Transverse colon (tissue), 4 donors: Measurements from ENCODE around the gene CPLX1. TPM values are rescaled to one million over a fixed set of nuclear protein-coding genes. Genes with fewer than 3 reads are reported as not detected.

Experiments
- DNase-seq: peaks from one replicate; pipeline ENCODE4 v3.0.0-alpha.2; 2019
- H3K27ac ChIP-seq, 4 donors: fragments of 200-600 bp; sonication (generic); 2 replicates each; pipeline ENCODE4 v1.5.1; 2016 to 2018; ENCODE audit warnings: inconsistent platforms in 4 of 4
- H3K27me3 ChIP-seq: fragments of 200-600 bp; sonication (generic); 2 replicates; pipeline ENCODE4 v1.5.1; 2017; ENCODE audit warnings: inconsistent platforms
- H3K36me3 ChIP-seq, 4 donors: fragments of 200-600 bp; sonication (generic); 2 replicates each; pipeline ENCODE4 v1.5.1; 2017 to 2019; ENCODE audit warnings: inconsistent platforms in 4 of 4
- H3K4me1 ChIP-seq, 4 donors: fragments of 200-600 bp; sonication (generic); 2 replicates each; pipeline ENCODE4 v1.5.1; 2017 to 2020; ENCODE audit warnings: inconsistent platforms in 4 of 4
- H3K4me3 ChIP-seq, 4 donors: fragments of 200-600 bp; sonication (generic); 1 replicate in 1 of 4; 2 replicates in 3 of 4; pipeline versions ENCODE4 v1.5.1 to v1.6.1; 2017 to 2019; ENCODE audit warnings: inconsistent platforms in 4 of 4
- H3K9me3 ChIP-seq, 2 donors: fragments of 200-600 bp; sonication (generic); 2 replicates each; pipeline ENCODE4 v1.5.1; 2017 to 2019; ENCODE audit warnings: inconsistent platforms in 2 of 2
- EP300 ChIP-seq: sonication (generic); formaldehyde crosslinking; IDR thresholded peaks from one replicate; pipeline ENCODE4 v1.6.1; 2017; ENCODE audit warnings: antibody characterized with exemption, low read depth
- POLR2A ChIP-seq: fragments of 450-650 bp; IDR thresholded peaks from one replicate; pipeline ENCODE4 v1.6.1; 2016; ENCODE audit warnings: antibody characterized with exemption, mild to moderate bottlenecking, moderate library complexity
- POLR2AphosphoS5 ChIP-seq, 3 donors: sonication (generic); formaldehyde crosslinking; IDR thresholded peaks; one replicate each; pipeline ENCODE4 v1.6.1; 2016; ENCODE audit warnings: antibody characterized with exemption in 3 of 3
- WGBS, 2 donors: methylation state at CpG; one replicate each; pipeline ENCODE4 v1.1.5; 2018; ENCODE audit warnings: low coverage in 1 of 2; 5-methylcytosine and 5-hydroxymethylcytosine counted together
- in situ Hi-C, 4 donors: fragments of 200-750 bp; cut with MboI; loops; one replicate each; pipeline versions ENCODE4 v1.15.0 to v1.15.1; 2017; ENCODE audit warnings: low sequenced_read_pairs in 3 of 4, low pct_ligation_motif_present in 1 of 4, low pct_unique_long_range_greater_than_20kb in 1 of 4
- intact Hi-C: fragments of 100-400 bp; cut with DNase I; formaldehyde crosslinking; loops from one replicate; pipeline ENCODE4 v1.15.1; 2023; ENCODE audit warnings: low total_unique reads
- total RNA-seq, 4 donors: library from RNA; depleted of rRNA; stranded (reverse); fragments of >200 nt; gene quantifications; one replicate each; pipeline ENCODE4 v1.1.0, GENCODE V29; 2016
- TF ChIP-seq, protein P1 (sequence below), 5 experiments: fragments of 200-600 bp in 3 of 5; fragments of 450-650 bp in 2 of 5; sonication (generic) in 3 of 5; IDR thresholded peaks; 1 replicate in 2 of 5; 2 replicates in 3 of 5; pipeline ENCODE4 v1.5.1; 2016 to 2017; ENCODE audit warnings: antibody characterized with exemption in 5 of 5, inconsistent platforms in 3 of 5, mild to moderate bottlenecking in 2 of 5, moderate library complexity in 1 of 5

Gene CPLX1
- total RNA-seq, 4 donors from 2014 or later, result 0.32 to 3.7 (median 0.41) TPM; not detected in 1

DNA sequence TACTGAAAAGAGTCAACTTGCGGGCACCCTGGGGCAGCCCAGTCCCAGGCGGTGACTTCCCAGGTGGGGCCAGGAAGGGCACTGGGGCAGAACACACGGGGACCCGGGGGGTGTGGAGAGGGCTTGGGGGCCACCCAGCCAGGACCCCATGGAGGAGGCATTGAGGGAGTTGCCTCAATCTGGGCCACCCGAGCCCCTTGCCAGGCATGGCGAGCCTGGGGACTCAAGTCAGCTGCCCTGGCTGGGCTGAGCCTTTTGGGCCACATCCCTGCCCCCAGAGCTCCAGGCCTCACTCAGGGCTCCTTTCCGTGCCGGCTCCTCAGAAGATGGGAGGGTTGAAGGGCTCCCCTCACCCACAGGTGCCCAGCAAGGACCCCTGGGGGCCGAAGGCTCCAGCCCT is 6.6 kb upstream of the CPLX1 start:
- Histone ChIP-seq H3K4me3 (no peak overlapping the region), H3K27me3 (peaks cover 45% of the 10 kb centered on the region), H3K27ac (no peak overlapping the region), H3K4me1 (no peaks in the 10 kb centered on the region), H3K36me3 (no peaks in the 10 kb centered on the region), H3K9me3 (peaks cover 1 to 3% of the 10 kb centered on the region in 2 donors)
- in situ Hi-C loops, result no loop called here
- 89% methylated on average over 5 of the region's 9 CpGs; no CpG with 5 or more reads in 1 of the 2 donors for WGBS, 2 donors
- DNase-seq, result no peak
- TF ChIP-seq, protein P1, sequence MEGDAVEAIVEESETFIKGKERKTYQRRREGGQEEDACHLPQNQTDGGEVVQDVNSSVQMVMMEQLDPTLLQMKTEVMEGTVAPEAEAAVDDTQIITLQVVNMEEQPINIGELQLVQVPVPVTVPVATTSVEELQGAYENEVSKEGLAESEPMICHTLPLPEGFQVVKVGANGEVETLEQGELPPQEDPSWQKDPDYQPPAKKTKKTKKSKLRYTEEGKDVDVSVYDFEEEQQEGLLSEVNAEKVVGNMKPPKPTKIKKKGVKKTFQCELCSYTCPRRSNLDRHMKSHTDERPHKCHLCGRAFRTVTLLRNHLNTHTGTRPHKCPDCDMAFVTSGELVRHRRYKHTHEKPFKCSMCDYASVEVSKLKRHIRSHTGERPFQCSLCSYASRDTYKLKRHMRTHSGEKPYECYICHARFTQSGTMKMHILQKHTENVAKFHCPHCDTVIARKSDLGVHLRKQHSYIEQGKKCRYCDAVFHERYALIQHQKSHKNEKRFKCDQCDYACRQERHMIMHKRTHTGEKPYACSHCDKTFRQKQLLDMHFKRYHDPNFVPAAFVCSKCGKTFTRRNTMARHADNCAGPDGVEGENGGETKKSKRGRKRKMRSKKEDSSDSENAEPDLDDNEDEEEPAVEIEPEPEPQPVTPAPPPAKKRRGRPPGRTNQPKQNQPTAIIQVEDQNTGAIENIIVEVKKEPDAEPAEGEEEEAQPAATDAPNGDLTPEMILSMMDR (IDR thresholded peaks at IDR 0.05), result no peak
- TF ChIP-seq POLR2AphosphoS5 (IDR thresholded peaks at IDR 0.05) (no peak), EP300 (no peak)
- intact Hi-C loops, result no loop called here

DNA sequence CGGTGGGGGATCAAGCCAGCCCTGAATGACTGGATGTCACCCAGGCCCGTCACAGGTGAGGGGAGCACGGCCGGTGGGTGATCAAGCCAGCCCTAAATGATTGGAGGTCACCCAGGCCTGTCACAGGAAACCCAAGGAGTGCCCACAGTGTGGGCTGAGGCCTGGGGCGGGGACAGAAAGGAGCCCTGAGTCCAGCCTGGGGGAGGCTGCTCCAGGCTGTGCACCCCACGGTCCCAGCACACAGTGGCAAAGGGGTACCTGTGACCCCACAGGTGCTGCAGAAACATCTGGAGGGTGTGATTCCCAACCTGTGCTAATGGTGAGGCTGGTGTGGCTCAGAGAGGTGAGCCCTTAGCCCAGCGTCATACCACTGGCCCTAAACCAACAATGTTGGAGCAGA is 6.2 kb upstream of the CPLX1 start:
- Histone ChIP-seq H3K9me3 (no peaks in the 10 kb centered on the region), H3K27ac (no peak overlapping the region), H3K4me1 (peaks cover 0 to under 1% (median 0%) of the 10 kb centered on the region in 4 donors), H3K27me3 (peaks cover 49% of the 10 kb centered on the region), H3K36me3 (no peaks in the 10 kb centered on the region), H3K4me3 (no peak overlapping the region)
- DNase-seq, result no peak
- in situ Hi-C loops, result no loop called here
- intact Hi-C loops, result no loop called here
- TF ChIP-seq, protein P1 (IDR thresholded peaks at IDR 0.05), result no peak
- TF ChIP-seq EP300, result no peak
- no peak for TF ChIP-seq POLR2A
- TF ChIP-seq POLR2AphosphoS5 (IDR thresholded peaks at IDR 0.05), result no peak
- 87% methylated on average over 7 of the region's 7 CpGs; no CpG with 5 or more reads in 1 of the 2 donors for WGBS, 2 donors

GRCh38 chr4:831483-831805 is 5.5 kb upstream of the CPLX1 start:
- in situ Hi-C loops (no loop called here), intact Hi-C loops (no loop called here)
- Histone ChIP-seq H3K27ac (no peak overlapping the region), H3K27me3 (peaks cover 56% of the 10 kb centered on the region), H3K4me1 (peaks cover 4 to 7% (median 5%) of the 10 kb centered on the region in 4 donors), H3K4me3 (no peak overlapping the region), H3K36me3 (no peaks in the 10 kb centered on the region), H3K9me3 (no peaks in the 10 kb centered on the region)
- TF ChIP-seq, protein P1 (IDR thresholded peaks at IDR 0.05), result no peak
- no peak for TF ChIP-seq POLR2AphosphoS5 (IDR thresholded peaks at IDR 0.05)
- no peak for DNase-seq
- WGBS, 2 donors, result 67% methylated on average over 3 of the region's 3 CpGs; no CpG with 5 or more reads in 1 of the 2 donors

- Histone ChIP-seq H3K27me3 (peaks cover 58% of the 10 kb centered on the region), H3K27ac (no peak overlapping the region), H3K36me3 (no peaks in the 10 kb centered on the region), H3K4me3 (no peak overlapping the region), H3K9me3 (no peaks in the 10 kb centered on the region), H3K4me1 (peaks cover 4 to 8% (median 6%) of the 10 kb centered on the region in 4 donors)
- TF ChIP-seq, protein P1 (IDR thresholded peaks at IDR 0.05), result no peak
- no peak for TF ChIP-seq EP300
- in situ Hi-C loops, result no loop called here
- WGBS, 2 donors, result 69% methylated on average over 23 of the region's 23 CpGs; no CpG with 5 or more reads in 1 of the 2 donors
- intact Hi-C loops, result no loop called here
- no peak for DNase-seq
Measured at GRCh38 chr4:830601-831482, 4.9 kb upstream of the CPLX1 start.
